GM12875 (cell line): ENCODE results near the gene TEDC1.

ENCODE experiments used
- H3K4me3 ChIP-seq: one replicate; pipeline ENCODE4 v1.5.1; 2011; ENCODE audit warnings: low read depth, low read length, control low read depth
- CTCF ChIP-seq: IDR thresholded peaks from 2 replicates; pipeline ENCODE4 v1.5.1; 2011; ENCODE audit warnings: low read depth, mild to moderate bottlenecking, control low read depth, inconsistent platforms, low read length, moderate library complexity, borderline replicate concordance; ENCODE audit not compliant: insufficient read depth

TEDC1 gene

GRCh38 chr14:105502446-105503295 lies 11.6 kb downstream of the TEDC1 start:
- H3K4me3 ChIP-seq = no peak overlapping the region
- no peak for TF ChIP-seq CTCF

- H3K4me3 ChIP-seq = no peak overlapping the region
- no peak for TF ChIP-seq CTCF
These were observed 12.2 kb downstream of the TEDC1 start for GRCh38 chr14:105503296-105503640.

- TF ChIP-seq CTCF = no peak
- H3K4me3 ChIP-seq = no peak overlapping the region
These were observed 13.1 kb downstream of the TEDC1 start for GRCh38 chr14:105503935-105504692.

GRCh38 chr14:105505101-105505500 lies 14.1 kb downstream of the TEDC1 start:
- no peak for TF ChIP-seq CTCF
- H3K4me3 ChIP-seq = no peak overlapping the region

- H3K4me3 ChIP-seq = no peak overlapping the region
- no peak for TF ChIP-seq CTCF
These were observed 16.2 kb downstream of the TEDC1 start for GRCh38 chr14:105507247-105507646.

GRCh38 chr14:105508069-105508468 lies 17.0 kb downstream of the TEDC1 start:
- H3K4me3 ChIP-seq = no peak overlapping the region

More at GRCh38 chr14:105508069-105508468, 17.0 kb downstream of the TEDC1 start:
- TF ChIP-seq CTCF = no peak
